ENCODE data around the gene LPP.

DNA sequence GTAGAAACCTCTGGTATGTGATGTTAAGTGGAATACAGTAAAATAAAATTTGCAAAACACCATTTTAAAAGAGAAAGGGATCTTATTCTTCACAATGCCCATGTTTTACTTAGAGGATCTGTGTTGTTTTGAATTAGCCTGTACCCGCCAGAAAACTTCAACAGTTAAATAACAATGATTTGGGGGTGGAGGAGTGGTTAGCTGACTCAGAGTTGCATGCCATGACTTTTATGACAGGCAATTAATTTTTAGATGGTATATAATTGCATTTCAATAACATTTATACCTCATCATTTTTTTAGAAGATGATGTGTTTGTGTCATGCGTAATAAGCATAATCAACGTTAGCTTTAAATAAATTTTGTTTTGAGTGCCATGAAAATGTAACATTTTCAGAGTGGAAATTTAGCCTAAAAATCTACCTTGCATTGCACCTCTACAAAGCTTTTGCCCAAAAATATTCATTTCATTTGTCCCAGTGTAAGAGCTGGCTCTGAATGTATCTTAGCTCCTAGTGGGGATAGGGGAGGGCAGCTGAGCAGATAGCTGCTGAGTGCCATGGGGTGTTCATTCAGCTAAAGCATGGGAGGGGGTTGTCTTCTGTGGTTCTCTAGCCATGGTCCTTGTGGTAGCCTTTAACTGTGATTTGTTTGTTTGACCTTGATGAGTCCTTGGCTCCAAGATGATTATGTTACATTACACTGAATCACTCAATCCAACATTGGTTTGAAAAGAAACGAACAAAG is 379.8 kb downstream of the LPP start:
- TF ChIP-seq POLR2A (IDR thresholded peaks at IDR 0.05) (no peak), EP300 (IDR thresholded peaks at IDR 0.05) (no peak)
- TF ChIP-seq, protein P1, sequence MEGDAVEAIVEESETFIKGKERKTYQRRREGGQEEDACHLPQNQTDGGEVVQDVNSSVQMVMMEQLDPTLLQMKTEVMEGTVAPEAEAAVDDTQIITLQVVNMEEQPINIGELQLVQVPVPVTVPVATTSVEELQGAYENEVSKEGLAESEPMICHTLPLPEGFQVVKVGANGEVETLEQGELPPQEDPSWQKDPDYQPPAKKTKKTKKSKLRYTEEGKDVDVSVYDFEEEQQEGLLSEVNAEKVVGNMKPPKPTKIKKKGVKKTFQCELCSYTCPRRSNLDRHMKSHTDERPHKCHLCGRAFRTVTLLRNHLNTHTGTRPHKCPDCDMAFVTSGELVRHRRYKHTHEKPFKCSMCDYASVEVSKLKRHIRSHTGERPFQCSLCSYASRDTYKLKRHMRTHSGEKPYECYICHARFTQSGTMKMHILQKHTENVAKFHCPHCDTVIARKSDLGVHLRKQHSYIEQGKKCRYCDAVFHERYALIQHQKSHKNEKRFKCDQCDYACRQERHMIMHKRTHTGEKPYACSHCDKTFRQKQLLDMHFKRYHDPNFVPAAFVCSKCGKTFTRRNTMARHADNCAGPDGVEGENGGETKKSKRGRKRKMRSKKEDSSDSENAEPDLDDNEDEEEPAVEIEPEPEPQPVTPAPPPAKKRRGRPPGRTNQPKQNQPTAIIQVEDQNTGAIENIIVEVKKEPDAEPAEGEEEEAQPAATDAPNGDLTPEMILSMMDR (IDR thresholded peaks at IDR 0.05) = no peak
